Measurements from ENCODE around the gene ARID1B. TPM values are rescaled to one million over a fixed set of nuclear protein-coding genes. Genes with fewer than 3 reads are reported as not detected.
A peak's percentile ranks its signal among the peaks of the same experiment; 100 is the strongest.

Gene ARID1B
- total RNA-seq, 1 donor from 2014 or later, result 62.1 TPM

DNA sequence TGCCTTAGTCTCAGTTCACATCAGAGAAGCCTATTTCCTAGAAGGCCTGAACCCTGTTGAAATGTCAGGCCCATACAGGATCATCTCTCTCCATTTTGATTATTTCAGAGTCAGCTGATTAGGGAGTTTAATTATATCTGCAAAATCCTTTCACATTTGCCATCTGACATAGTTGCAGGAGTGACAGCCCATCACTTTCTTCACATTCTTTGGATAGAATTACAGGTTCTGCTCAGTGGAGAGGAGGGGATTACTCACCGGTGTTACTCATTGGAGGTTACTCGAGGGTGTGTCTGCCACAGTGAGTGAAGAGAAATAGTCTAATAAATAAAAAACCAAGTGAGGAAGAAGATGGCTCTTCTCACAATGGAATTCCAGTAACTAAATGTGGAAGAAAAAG, 329.3 kb downstream of the ARID1B start:
- Mint-ChIP-seq H3K4me3 (no peak overlapping the region), H3K27ac (no peak overlapping the region), H3K36me3 (peaks cover 15% of the 10 kb centered on the region), H3K27me3 (ENCODE audit: insufficient read depth, low read depth) (no peaks in the 10 kb centered on the region), H3K9me3 (no peaks in the 10 kb centered on the region), H3K4me1 (peaks cover 6% of the 10 kb centered on the region)
- no peaks in the 10 kb centered on the region for H3K36me3 ChIP-seq
- no peaks in the 10 kb centered on the region for H3K9me3 ChIP-seq (ENCODE audit: low read depth)
- H3K9ac ChIP-seq, result no peak overlapping the region
- TF ChIP-seq EZH2phosphoT487 (IDR thresholded peaks at IDR 0.05) (no peak), EZH2 (IDR thresholded peaks at IDR 0.05) (no peak)
- TF ChIP-seq, protein P1, sequence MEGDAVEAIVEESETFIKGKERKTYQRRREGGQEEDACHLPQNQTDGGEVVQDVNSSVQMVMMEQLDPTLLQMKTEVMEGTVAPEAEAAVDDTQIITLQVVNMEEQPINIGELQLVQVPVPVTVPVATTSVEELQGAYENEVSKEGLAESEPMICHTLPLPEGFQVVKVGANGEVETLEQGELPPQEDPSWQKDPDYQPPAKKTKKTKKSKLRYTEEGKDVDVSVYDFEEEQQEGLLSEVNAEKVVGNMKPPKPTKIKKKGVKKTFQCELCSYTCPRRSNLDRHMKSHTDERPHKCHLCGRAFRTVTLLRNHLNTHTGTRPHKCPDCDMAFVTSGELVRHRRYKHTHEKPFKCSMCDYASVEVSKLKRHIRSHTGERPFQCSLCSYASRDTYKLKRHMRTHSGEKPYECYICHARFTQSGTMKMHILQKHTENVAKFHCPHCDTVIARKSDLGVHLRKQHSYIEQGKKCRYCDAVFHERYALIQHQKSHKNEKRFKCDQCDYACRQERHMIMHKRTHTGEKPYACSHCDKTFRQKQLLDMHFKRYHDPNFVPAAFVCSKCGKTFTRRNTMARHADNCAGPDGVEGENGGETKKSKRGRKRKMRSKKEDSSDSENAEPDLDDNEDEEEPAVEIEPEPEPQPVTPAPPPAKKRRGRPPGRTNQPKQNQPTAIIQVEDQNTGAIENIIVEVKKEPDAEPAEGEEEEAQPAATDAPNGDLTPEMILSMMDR (IDR thresholded peaks at IDR 0.05), result no peak
- peaks cover 3% of the 10 kb centered on the region for H3K79me2 ChIP-seq (ENCODE audit: low read depth)
- peak overlapping the region; percentile 77 for H3K27ac ChIP-seq
- DNase-seq (ENCODE audit: low spot score), result no peak
- H3K27me3 ChIP-seq, result no peaks in the 10 kb centered on the region
- H3F3A ChIP-seq (ENCODE audit: low read depth), result no peaks in the 10 kb centered on the region
- H3K4me3 ChIP-seq, result no peak overlapping the region
- H3K4me2 ChIP-seq, result no peak overlapping the region
- no peaks in the 10 kb centered on the region for H4K20me1 ChIP-seq (ENCODE audit: low read depth)
- peaks cover 7% of the 10 kb centered on the region for H3K4me1 ChIP-seq
- H2AFZ ChIP-seq (replicated peaks), result no peak overlapping the region

DNA sequence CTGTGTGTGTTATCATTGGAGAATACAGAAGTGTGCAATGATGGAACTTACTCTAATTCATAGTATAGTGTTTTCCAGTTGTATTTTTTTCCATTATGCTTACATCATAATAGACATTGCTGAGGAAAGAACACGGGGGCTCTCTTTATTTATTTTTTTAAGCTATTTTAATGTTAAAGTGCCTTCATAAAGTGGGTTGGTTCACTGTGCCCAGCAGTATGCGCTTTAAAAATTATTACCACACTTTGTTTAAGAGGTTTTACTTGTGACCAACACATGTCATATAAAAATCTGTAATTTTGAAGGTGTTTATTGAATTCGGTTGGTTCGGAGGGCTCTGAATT, 330.4 kb downstream of the ARID1B start:
- no peaks in the 10 kb centered on the region for H3K36me3 ChIP-seq
- H3K4me3 ChIP-seq, result no peak overlapping the region
- Mint-ChIP-seq H3K27ac (no peak overlapping the region), H3K36me3 (peaks cover 20% of the 10 kb centered on the region), H3K9me3 (no peaks in the 10 kb centered on the region), H3K27me3 (ENCODE audit: insufficient read depth, low read depth) (no peaks in the 10 kb centered on the region), H3K4me3 (no peak overlapping the region), H3K4me1 (peaks cover 6% of the 10 kb centered on the region)
- H3K27me3 ChIP-seq, result no peaks in the 10 kb centered on the region
- peaks cover 3% of the 10 kb centered on the region for H3K79me2 ChIP-seq (ENCODE audit: low read depth)
- H3K27ac ChIP-seq, result no peak overlapping the region
- DNase-seq (ENCODE audit: low spot score), result no peak
- no peak overlapping the region for H3K9ac ChIP-seq
- no peaks in the 10 kb centered on the region for H3K9me3 ChIP-seq (ENCODE audit: low read depth)
- no peak overlapping the region for H2AFZ ChIP-seq (replicated peaks)
- H4K20me1 ChIP-seq (ENCODE audit: low read depth), result no peaks in the 10 kb centered on the region
- no peaks in the 10 kb centered on the region for H3F3A ChIP-seq (ENCODE audit: low read depth)
- H3K4me1 ChIP-seq, result peaks cover 7% of the 10 kb centered on the region
- no peak overlapping the region for H3K4me2 ChIP-seq
- TF ChIP-seq EZH2 (IDR thresholded peaks at IDR 0.05) (no peak), EZH2phosphoT487 (IDR thresholded peaks at IDR 0.05) (no peak)
- TF ChIP-seq, protein P1 (IDR thresholded peaks at IDR 0.05), result no peak

DNA sequence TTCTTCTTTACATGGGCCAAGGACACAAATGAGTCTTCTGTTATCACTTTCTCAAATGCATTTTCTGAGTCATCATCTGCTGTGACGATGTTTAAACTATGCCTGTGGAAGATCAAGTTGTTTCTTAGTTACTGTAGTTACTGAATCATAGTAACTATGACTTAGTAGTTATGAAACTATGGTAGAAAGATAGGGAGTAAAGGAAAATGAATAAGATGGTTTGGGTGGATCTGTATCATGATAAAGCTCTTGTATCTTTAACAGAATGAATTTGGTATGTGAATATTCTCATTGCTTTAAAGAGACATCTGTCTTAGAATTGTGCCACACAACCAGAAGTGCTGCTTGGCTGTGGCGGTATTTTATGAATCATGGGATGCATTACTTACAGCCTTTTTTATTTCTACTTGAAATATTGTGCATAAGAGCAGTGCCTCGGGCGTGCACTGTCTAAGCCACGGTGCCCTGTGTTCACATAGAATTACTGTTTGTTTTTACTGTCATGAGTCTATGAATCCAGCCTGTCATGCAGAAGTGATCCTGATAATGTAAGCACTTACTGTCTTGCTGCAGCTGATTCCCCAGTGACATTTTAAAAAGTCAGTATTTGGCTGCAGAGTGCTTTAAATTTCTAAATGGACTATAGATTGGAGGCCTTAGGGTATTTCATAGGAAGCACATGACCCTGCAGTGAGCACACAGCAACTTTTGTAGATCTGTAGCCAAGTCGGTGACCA, 330.9 kb downstream of the ARID1B start:
- Histone ChIP-seq H3K27me3 (no peaks in the 10 kb centered on the region), H3K4me1 (peaks cover 7% of the 10 kb centered on the region), H2AFZ (replicated peaks) (no peak overlapping the region), H3F3A (ENCODE audit: low read depth) (no peaks in the 10 kb centered on the region), H3K9ac (no peak overlapping the region), H3K27ac (no peak overlapping the region), H3K36me3 (no peaks in the 10 kb centered on the region), H3K4me3 (no peak overlapping the region), H3K4me2 (no peak overlapping the region), H4K20me1 (ENCODE audit: low read depth) (no peaks in the 10 kb centered on the region), H3K9me3 (ENCODE audit: low read depth) (no peaks in the 10 kb centered on the region), H3K79me2 (ENCODE audit: low read depth) (peaks cover 3% of the 10 kb centered on the region)
- no peak for DNase-seq (ENCODE audit: low spot score)
- peaks cover 6% of the 10 kb centered on the region for H3K4me1 Mint-ChIP-seq
- H3K27ac Mint-ChIP-seq, result no peak overlapping the region
- H3K9me3 Mint-ChIP-seq, result no peaks in the 10 kb centered on the region
- H3K4me3 Mint-ChIP-seq, result no peak overlapping the region
- TF ChIP-seq, protein P1 (IDR thresholded peaks at IDR 0.05), result no peak
- TF ChIP-seq EZH2phosphoT487 (IDR thresholded peaks at IDR 0.05) (no peak), EZH2 (IDR thresholded peaks at IDR 0.05) (no peak)
- H3K36me3 Mint-ChIP-seq, result peaks cover 21% of the 10 kb centered on the region
- H3K27me3 Mint-ChIP-seq (ENCODE audit: insufficient read depth, low read depth), result no peaks in the 10 kb centered on the region

Measured in neural progenitor cell (in vitro differentiated cells).